ENCODE results near the gene TRIP10. TPM values are rescaled to one million over a fixed set of nuclear protein-coding genes. Genes with fewer than 3 reads are reported as not detected.

Gene TRIP10
- polyA plus RNA-seq, 1 donor from 2014 or later, result 0.76 TPM

DNA sequence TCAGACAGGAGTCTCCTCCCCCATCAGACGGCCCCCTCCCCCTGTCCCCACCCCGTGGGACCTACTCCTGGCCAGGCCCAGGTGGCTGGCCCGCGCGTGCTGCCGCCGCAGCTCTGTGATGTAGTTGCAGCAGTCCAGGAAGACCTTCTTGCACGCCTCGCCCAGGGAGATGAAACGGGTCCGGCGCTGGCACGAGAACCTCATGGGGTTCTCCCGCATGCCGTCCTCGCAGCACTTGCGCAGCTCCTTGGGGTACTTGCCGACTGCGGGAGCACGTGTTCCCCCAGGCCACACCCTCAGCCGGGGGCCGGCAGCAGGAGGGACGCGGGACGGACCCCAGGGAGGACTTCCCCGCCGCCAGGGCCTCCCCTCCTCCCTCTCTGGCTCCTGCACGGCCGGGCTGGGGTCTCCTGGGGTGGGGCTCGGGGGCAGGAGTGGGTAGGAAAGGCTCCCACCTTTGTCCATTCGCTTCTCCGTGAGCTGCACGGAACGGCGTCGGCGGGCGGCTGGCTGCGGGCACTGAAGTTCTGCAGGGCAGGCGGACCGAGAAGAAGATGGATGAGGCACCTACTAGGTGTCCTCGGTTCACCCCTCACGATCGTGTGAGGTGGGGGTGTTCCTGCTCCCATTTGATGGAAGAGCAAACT, 32.3 kb upstream of the TRIP10 start:
- Histone ChIP-seq H4K20me1 (ENCODE audit: insufficient read depth) (no peaks in the 10 kb centered on the region), H3K9ac (ENCODE audit: low read length) (no peak overlapping the region), H3F3A (ENCODE audit: insufficient read depth, low read length, poor library complexity, severe bottlenecking) (no peaks in the 10 kb centered on the region), H3K27ac (ENCODE audit: low read length) (no peak overlapping the region), H3K36me3 (ENCODE audit: insufficient read depth, low read length) (no peaks in the 10 kb centered on the region), H2AFZ (ENCODE audit: low read depth, low read length) (no peak overlapping the region), H3K79me2 (replicated peaks; ENCODE audit: insufficient read depth, low read length) (no peaks in the 10 kb centered on the region), H3K27me3 (ENCODE audit: insufficient read depth, low read depth, low read length) (peaks cover 28% of the 10 kb centered on the region), H3K9me3 (ENCODE audit: low read length) (no peaks in the 10 kb centered on the region), H3K4me2 (ENCODE audit: low read length) (no peak overlapping the region), H3K4me3 (ENCODE audit: low read length) (no peak overlapping the region), H3K9me2 (ENCODE audit: insufficient read depth, low read length) (no peaks in the 10 kb centered on the region)
- TF ChIP-seq, protein P1, sequence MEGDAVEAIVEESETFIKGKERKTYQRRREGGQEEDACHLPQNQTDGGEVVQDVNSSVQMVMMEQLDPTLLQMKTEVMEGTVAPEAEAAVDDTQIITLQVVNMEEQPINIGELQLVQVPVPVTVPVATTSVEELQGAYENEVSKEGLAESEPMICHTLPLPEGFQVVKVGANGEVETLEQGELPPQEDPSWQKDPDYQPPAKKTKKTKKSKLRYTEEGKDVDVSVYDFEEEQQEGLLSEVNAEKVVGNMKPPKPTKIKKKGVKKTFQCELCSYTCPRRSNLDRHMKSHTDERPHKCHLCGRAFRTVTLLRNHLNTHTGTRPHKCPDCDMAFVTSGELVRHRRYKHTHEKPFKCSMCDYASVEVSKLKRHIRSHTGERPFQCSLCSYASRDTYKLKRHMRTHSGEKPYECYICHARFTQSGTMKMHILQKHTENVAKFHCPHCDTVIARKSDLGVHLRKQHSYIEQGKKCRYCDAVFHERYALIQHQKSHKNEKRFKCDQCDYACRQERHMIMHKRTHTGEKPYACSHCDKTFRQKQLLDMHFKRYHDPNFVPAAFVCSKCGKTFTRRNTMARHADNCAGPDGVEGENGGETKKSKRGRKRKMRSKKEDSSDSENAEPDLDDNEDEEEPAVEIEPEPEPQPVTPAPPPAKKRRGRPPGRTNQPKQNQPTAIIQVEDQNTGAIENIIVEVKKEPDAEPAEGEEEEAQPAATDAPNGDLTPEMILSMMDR (IDR thresholded peaks at IDR 0.05; ENCODE audit: poor library complexity, severe bottlenecking), result no peak
- TF ChIP-seq TAF1 (IDR thresholded peaks at IDR 0.05; ENCODE audit: low read depth) (no peak), EP300 (conservative IDR thresholded peaks at IDR 0.05; ENCODE audit: poor library complexity, severe bottlenecking) (no peak), MXI1 (conservative IDR thresholded peaks at IDR 0.05; ENCODE audit: poor library complexity, severe bottlenecking) (no peak), POLR2AphosphoS5 (IDR thresholded peaks at IDR 0.05) (no peak), EZH2 (IDR thresholded peaks at IDR 0.05; ENCODE audit: borderline replicate concordance, insufficient read depth, low read length, poor library complexity, severe bottlenecking) (no peak), RAD21 (conservative IDR thresholded peaks at IDR 0.05) (no peak), SMC3 (conservative IDR thresholded peaks at IDR 0.05; ENCODE audit: poor library complexity) (no peak)
- TF ChIP-seq, protein P2, sequence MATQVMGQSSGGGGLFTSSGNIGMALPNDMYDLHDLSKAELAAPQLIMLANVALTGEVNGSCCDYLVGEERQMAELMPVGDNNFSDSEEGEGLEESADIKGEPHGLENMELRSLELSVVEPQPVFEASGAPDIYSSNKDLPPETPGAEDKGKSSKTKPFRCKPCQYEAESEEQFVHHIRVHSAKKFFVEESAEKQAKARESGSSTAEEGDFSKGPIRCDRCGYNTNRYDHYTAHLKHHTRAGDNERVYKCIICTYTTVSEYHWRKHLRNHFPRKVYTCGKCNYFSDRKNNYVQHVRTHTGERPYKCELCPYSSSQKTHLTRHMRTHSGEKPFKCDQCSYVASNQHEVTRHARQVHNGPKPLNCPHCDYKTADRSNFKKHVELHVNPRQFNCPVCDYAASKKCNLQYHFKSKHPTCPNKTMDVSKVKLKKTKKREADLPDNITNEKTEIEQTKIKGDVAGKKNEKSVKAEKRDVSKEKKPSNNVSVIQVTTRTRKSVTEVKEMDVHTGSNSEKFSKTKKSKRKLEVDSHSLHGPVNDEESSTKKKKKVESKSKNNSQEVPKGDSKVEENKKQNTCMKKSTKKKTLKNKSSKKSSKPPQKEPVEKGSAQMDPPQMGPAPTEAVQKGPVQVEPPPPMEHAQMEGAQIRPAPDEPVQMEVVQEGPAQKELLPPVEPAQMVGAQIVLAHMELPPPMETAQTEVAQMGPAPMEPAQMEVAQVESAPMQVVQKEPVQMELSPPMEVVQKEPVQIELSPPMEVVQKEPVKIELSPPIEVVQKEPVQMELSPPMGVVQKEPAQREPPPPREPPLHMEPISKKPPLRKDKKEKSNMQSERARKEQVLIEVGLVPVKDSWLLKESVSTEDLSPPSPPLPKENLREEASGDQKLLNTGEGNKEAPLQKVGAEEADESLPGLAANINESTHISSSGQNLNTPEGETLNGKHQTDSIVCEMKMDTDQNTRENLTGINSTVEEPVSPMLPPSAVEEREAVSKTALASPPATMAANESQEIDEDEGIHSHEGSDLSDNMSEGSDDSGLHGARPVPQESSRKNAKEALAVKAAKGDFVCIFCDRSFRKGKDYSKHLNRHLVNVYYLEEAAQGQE (IDR thresholded peaks at IDR 0.05; ENCODE audit: borderline replicate concordance), result no peak

DNA sequence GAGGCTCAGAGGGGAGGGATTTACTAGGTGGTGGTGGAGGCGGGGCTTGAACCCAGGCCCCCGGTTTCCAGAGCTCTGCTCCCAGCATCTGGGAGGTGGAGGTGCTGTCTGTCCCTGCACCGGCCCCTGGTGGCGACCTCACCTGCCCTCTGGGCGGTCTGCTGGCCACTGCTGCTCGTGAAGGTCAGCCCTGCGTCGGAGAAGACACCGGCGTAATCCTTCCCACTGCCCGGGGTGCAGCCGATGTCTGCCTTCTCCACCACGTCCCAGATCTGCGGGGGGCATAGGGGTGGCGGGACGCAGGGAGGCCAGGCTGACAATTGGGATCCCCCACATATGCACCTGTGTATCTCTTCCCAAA, 31.8 kb upstream of the TRIP10 start:
- no peak overlapping the region for H2AFZ ChIP-seq (ENCODE audit: low read depth, low read length)
- TF ChIP-seq, protein P2 (IDR thresholded peaks at IDR 0.05; ENCODE audit: borderline replicate concordance), result no peak
- TF ChIP-seq SMC3 (conservative IDR thresholded peaks at IDR 0.05; ENCODE audit: poor library complexity) (no peak), MXI1 (conservative IDR thresholded peaks at IDR 0.05; ENCODE audit: poor library complexity, severe bottlenecking) (no peak), TAF1 (IDR thresholded peaks at IDR 0.05; ENCODE audit: low read depth) (no peak), EZH2 (IDR thresholded peaks at IDR 0.05; ENCODE audit: borderline replicate concordance, insufficient read depth, low read length, poor library complexity, severe bottlenecking) (no peak), EP300 (conservative IDR thresholded peaks at IDR 0.05; ENCODE audit: poor library complexity, severe bottlenecking) (no peak), POLR2AphosphoS5 (IDR thresholded peaks at IDR 0.05) (no peak), RAD21 (conservative IDR thresholded peaks at IDR 0.05) (no peak)
- TF ChIP-seq, protein P1 (IDR thresholded peaks at IDR 0.05; ENCODE audit: poor library complexity, severe bottlenecking), result no peak
- no peak overlapping the region for H3K4me2 ChIP-seq (ENCODE audit: low read length)
- no peak overlapping the region for H3K4me3 ChIP-seq (ENCODE audit: low read length)
- H3K36me3 ChIP-seq (ENCODE audit: insufficient read depth, low read length), result no peaks in the 10 kb centered on the region
- H4K20me1 ChIP-seq (ENCODE audit: insufficient read depth), result no peaks in the 10 kb centered on the region
- no peaks in the 10 kb centered on the region for H3K79me2 ChIP-seq (replicated peaks; ENCODE audit: insufficient read depth, low read length)
- no peaks in the 10 kb centered on the region for H3K9me3 ChIP-seq (ENCODE audit: low read length)
- H3K27me3 ChIP-seq (ENCODE audit: insufficient read depth, low read depth, low read length), result peaks cover 28% of the 10 kb centered on the region
- no peaks in the 10 kb centered on the region for H3F3A ChIP-seq (ENCODE audit: insufficient read depth, low read length, poor library complexity, severe bottlenecking)
- H3K27ac ChIP-seq (ENCODE audit: low read length), result no peak overlapping the region
- no peak overlapping the region for H3K9ac ChIP-seq (ENCODE audit: low read length)
- no peaks in the 10 kb centered on the region for H3K9me2 ChIP-seq (ENCODE audit: insufficient read depth, low read length)
